Measurements from ENCODE around the gene RABAC1. TPM values are rescaled to one million over a fixed set of nuclear protein-coding genes. Genes with fewer than 3 reads are reported as not detected.

RABAC1 gene
- total RNA-seq, 3 donors from 2014 or later (not counting 1 experiment from before 2014, with no cell fraction given), result 76.8 to 100.0 (median 78.4) TPM

DNA sequence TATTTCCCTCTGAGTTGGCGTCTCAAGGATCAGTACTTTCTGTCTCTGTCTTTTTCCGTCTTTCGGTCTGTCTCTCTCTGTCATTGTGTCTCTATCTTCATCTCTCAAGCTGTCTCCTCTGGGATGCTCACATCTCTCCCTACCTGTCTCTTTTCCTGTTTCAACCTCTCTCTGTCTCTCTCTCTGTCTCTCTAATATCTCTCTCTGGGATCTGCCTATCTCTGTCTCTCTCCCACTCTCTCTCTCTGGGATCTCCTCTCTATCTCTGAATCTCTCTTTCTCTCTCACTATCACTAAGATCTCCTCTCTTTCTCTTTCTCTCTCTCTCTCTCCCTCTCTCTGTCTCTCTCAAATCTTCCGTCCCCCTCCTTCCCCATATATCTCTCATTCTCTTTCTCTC, 30.9 kb upstream of the RABAC1 start:
- ATAC-seq, result no peak
- Mint-ChIP-seq H3K4me1 (peaks cover 10 to 18% of the 10 kb centered on the region in 2 donors), H3K27ac (no peak overlapping the region), H3K27me3 (ENCODE audit: low read depth in 2 of 2) (peaks cover under 1 to 5% of the 10 kb centered on the region in 2 donors), H3K9me3 (no peaks in the 10 kb centered on the region), H3K4me3 (no peak overlapping the region), H3K36me3 (no peaks in the 10 kb centered on the region)
- TF ChIP-seq, protein P1, sequence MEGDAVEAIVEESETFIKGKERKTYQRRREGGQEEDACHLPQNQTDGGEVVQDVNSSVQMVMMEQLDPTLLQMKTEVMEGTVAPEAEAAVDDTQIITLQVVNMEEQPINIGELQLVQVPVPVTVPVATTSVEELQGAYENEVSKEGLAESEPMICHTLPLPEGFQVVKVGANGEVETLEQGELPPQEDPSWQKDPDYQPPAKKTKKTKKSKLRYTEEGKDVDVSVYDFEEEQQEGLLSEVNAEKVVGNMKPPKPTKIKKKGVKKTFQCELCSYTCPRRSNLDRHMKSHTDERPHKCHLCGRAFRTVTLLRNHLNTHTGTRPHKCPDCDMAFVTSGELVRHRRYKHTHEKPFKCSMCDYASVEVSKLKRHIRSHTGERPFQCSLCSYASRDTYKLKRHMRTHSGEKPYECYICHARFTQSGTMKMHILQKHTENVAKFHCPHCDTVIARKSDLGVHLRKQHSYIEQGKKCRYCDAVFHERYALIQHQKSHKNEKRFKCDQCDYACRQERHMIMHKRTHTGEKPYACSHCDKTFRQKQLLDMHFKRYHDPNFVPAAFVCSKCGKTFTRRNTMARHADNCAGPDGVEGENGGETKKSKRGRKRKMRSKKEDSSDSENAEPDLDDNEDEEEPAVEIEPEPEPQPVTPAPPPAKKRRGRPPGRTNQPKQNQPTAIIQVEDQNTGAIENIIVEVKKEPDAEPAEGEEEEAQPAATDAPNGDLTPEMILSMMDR (IDR thresholded peaks at IDR 0.05), result no peak
- Histone ChIP-seq H3K36me3 (ENCODE audit: control insufficient read depth, insufficient read depth, low read length) (no peaks in the 10 kb centered on the region), H3K27ac (ENCODE audit: low read length) (no peak overlapping the region), H3K27me3 (ENCODE audit: control insufficient read depth, insufficient read depth, low read length) (no peaks in the 10 kb centered on the region), H3K4me1 (ENCODE audit: control insufficient read depth, insufficient read depth, low read length) (peaks cover 15% of the 10 kb centered on the region), H3K4me3 (ENCODE audit: low read length) (no peak overlapping the region), H3K9me3 (ENCODE audit: control insufficient read depth, insufficient read depth, low read length) (no peaks in the 10 kb centered on the region)
- no peak for DNase-seq
- intact Hi-C loops (cut with micrococcal nuclease), result no loop called here
- 93% methylated on average over 4 of the region's 4 CpGs for WGBS (ENCODE audit: insufficient coverage)

DNA sequence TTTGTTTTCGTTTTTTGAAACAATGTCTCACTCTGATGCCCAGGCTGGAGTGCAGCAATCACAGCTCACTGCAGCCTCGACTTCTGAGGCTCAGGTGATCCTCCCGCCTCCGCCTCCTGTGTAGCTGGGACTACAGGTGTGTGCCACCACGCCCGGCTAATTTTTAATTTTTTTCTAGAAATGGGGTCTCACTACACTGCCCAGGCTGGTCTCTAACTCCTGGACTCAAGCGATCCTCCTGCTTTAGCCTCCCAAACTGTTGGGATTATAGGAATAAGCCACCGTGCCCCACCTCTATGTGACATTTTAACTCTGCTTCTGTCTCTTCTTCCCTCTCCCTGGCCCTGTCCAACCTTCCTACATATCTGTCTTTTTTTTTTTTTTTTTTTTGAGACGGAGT, 29.8 kb upstream of the RABAC1 start:
- ATAC-seq (no peak), DNase-seq (no peak)
- no peaks in the 10 kb centered on the region for H3K36me3 ChIP-seq (ENCODE audit: control insufficient read depth, insufficient read depth, low read length)
- intact Hi-C loops (cut with micrococcal nuclease), result no loop called here
- Mint-ChIP-seq H3K4me3 (no peak overlapping the region), H3K36me3 (no peaks in the 10 kb centered on the region), H3K27me3 (ENCODE audit: low read depth in 2 of 2) (peaks cover 0 to 3% of the 10 kb centered on the region in 2 donors), H3K9me3 (no peaks in the 10 kb centered on the region), H3K4me1 (peaks cover 5 to 12% of the 10 kb centered on the region in 2 donors), H3K27ac (no peak overlapping the region)
- no peak overlapping the region for H3K27ac ChIP-seq (ENCODE audit: low read length)
- H3K4me3 ChIP-seq (ENCODE audit: low read length), result no peak overlapping the region
- no peaks in the 10 kb centered on the region for H3K9me3 ChIP-seq (ENCODE audit: control insufficient read depth, insufficient read depth, low read length)
- WGBS (ENCODE audit: insufficient coverage), result 93% methylated on average over 8 of the region's 9 CpGs
- TF ChIP-seq, protein P1 (IDR thresholded peaks at IDR 0.05), result no peak
- H3K4me1 ChIP-seq (ENCODE audit: control insufficient read depth, insufficient read depth, low read length), result peaks cover 8% of the 10 kb centered on the region
- no peaks in the 10 kb centered on the region for H3K27me3 ChIP-seq (ENCODE audit: control insufficient read depth, insufficient read depth, low read length)

DNA sequence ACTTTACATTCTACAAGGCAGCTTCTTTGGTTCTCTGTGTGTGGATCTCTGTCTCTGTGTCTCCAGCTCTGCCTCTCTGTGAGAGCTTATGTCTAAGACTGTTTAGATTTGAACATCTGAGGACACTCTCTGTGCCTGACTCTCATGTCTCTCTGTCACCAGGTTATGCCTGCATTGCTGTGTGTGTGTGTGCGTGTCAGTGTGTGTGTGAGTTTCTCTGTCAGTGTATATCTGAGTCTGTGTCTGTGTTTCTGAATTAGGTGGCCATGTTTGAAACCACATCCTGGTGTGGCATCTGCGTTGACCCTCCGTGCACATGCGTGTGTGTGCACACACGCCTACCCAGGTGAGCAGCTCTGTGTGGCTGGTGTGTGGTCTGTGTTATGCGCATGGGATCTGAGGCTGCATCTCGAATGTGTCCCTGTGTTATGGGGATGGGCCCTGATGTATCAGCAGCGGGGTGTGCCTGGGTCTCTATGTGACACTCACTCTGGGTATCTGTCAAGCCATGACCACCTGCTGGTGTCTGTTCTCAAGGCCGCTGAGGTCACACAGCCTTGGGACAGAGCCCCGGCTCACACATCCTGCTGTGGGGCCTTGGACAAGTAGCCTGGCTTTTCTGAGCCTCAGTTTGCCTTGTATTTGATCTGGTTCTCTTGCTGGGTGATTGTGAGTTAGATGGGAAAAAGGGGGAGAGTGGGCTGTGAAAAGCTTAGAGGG, 28.2 kb upstream of the RABAC1 start:
- 82% methylated on average over 10 of the region's 10 CpGs for WGBS (ENCODE audit: insufficient coverage)

More for the DNA sequence above, 28.2 kb upstream of the RABAC1 start:
- TF ChIP-seq, protein P1 (IDR thresholded peaks at IDR 0.05), result no peak
- no peak for DNase-seq
- Histone ChIP-seq H3K27ac (ENCODE audit: low read length) (no peak overlapping the region), H3K4me1 (ENCODE audit: control insufficient read depth, insufficient read depth, low read length) (no peaks in the 10 kb centered on the region), H3K36me3 (ENCODE audit: control insufficient read depth, insufficient read depth, low read length) (no peaks in the 10 kb centered on the region), H3K4me3 (ENCODE audit: low read length) (no peak overlapping the region), H3K9me3 (ENCODE audit: control insufficient read depth, insufficient read depth, low read length) (no peaks in the 10 kb centered on the region), H3K27me3 (ENCODE audit: control insufficient read depth, insufficient read depth, low read length) (no peaks in the 10 kb centered on the region)
- Mint-ChIP-seq H3K4me3 (no peak overlapping the region), H3K4me1 (peaks cover 0 to under 1% of the 10 kb centered on the region in 2 donors), H3K9me3 (no peaks in the 10 kb centered on the region), H3K36me3 (no peaks in the 10 kb centered on the region), H3K27me3 (ENCODE audit: low read depth in 2 of 2) (no peaks in the 10 kb centered on the region), H3K27ac (no peak overlapping the region)
- ATAC-seq, result no peak
- intact Hi-C loops (cut with micrococcal nuclease), result no loop called here
